RWPE2 (cell line): ENCODE data around the gene CA10.

Source experiments
- ATAC-seq: fragments of 200-7000 bp; cut with Tn5 transposase; 3 replicates; pipeline ENCODE4 v1.9.1; 2021; ENCODE audit warnings: low read depth
- DNase-seq: peaks from one replicate; pipeline ENCODE4 v3.0.0-alpha.2; 2020; ENCODE audit warnings: low spot score
- H3K27ac ChIP-seq: fragments of 450-650 bp; 2 replicates; pipeline ENCODE4 v1.5.1; 2017; ENCODE audit warnings: mild to moderate bottlenecking; ENCODE audit not compliant: poor library complexity, severe bottlenecking
- H3K27me3 ChIP-seq: fragments of 250-450 bp; sonication (Bioruptor Pico); 2 replicates; pipeline ENCODE4 v1.5.1; 2021; ENCODE audit warnings: mild to moderate bottlenecking, moderate library complexity; ENCODE audit not compliant: insufficient read depth, poor library complexity, severe bottlenecking
- H3K36me3 ChIP-seq: fragments of 250-450 bp; sonication (Bioruptor Pico); 2 replicates; pipeline ENCODE4 v1.5.1; 2020; ENCODE audit warnings: low read depth, mild to moderate bottlenecking, moderate library complexity
- H3K4me1 ChIP-seq: fragments of 250-450 bp; sonication (Bioruptor Pico); 2 replicates; pipeline ENCODE4 v1.5.1; 2021; ENCODE audit warnings: mild to moderate bottlenecking, moderate library complexity; ENCODE audit not compliant: insufficient read depth, poor library complexity, severe bottlenecking
- H3K4me3 ChIP-seq: fragments of 250-450 bp; sonication (Bioruptor Pico); 2 replicates; pipeline ENCODE4 v1.5.1; 2021; ENCODE audit warnings: mild to moderate bottlenecking, moderate library complexity; ENCODE audit not compliant: severe bottlenecking
- H3K9me3 ChIP-seq: fragments of 250-450 bp; sonication (Bioruptor Pico); 2 replicates; pipeline ENCODE4 v1.5.1; 2021; ENCODE audit warnings: mild to moderate bottlenecking, moderate library complexity; ENCODE audit not compliant: severe bottlenecking
- TF ChIP-seq, protein P1 (sequence below): fragments of 450-650 bp; IDR thresholded peaks from one replicate; pipeline ENCODE4 v1.5.1; 2017; ENCODE audit warnings: mild to moderate bottlenecking, moderate library complexity; ENCODE audit not compliant: poor library complexity, severe bottlenecking

CA10 gene

GRCh38 chr17:51733166-51733565 lies 425.3 kb downstream of the CA10 start:
- Histone ChIP-seq H3K4me1 (no peaks in the 10 kb centered on the region), H3K36me3 (no peaks in the 10 kb centered on the region), H3K4me3 (no peak overlapping the region), H3K27ac (no peak overlapping the region), H3K27me3 (no peaks in the 10 kb centered on the region), H3K9me3 (no peaks in the 10 kb centered on the region)
- ATAC-seq (no peak), DNase-seq (no peak)
- TF ChIP-seq, protein P1, sequence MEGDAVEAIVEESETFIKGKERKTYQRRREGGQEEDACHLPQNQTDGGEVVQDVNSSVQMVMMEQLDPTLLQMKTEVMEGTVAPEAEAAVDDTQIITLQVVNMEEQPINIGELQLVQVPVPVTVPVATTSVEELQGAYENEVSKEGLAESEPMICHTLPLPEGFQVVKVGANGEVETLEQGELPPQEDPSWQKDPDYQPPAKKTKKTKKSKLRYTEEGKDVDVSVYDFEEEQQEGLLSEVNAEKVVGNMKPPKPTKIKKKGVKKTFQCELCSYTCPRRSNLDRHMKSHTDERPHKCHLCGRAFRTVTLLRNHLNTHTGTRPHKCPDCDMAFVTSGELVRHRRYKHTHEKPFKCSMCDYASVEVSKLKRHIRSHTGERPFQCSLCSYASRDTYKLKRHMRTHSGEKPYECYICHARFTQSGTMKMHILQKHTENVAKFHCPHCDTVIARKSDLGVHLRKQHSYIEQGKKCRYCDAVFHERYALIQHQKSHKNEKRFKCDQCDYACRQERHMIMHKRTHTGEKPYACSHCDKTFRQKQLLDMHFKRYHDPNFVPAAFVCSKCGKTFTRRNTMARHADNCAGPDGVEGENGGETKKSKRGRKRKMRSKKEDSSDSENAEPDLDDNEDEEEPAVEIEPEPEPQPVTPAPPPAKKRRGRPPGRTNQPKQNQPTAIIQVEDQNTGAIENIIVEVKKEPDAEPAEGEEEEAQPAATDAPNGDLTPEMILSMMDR: no peak

DNA sequence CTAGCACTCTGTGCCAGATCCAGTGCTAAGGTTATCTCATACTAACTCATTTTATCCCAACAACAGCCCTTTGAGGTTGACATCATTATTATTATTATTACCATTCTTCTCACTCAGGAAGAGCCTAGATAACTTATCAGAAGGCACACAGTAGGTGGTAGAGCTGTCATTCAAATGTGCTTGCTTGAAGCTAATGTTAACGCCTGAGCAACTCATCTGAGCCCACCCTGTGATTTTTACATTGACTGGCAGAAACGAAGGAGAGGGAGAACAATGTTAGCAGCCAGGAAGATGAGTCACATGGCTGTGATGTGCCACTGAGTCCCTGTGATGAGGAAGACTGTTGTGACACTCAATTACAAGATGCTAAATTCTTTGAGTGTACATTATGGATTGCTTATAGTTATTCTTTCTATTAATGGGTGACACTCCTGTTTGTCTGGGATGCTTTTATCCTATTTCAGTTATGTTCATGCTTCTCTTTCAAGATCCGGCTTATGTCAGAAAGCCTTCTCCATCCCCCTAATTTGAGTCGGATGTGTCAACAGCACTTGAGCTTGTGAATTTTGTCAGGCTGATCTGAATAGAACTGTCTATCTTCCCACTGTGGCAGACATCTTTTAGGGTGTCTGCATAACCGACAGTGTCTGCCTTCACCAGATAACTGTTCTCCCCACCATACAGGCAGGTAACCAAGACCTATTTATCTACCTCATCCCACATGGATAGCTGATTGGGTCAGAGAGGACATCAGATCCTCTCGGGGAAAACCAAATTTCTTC lies 426.4 kb downstream of the CA10 start:
- ATAC-seq: no peak
- TF ChIP-seq, protein P1: no peak
- no peak overlapping the region for H3K4me3 ChIP-seq
- no peaks in the 10 kb centered on the region for H3K9me3 ChIP-seq
- no peaks in the 10 kb centered on the region for H3K4me1 ChIP-seq
- H3K27ac ChIP-seq: no peak overlapping the region
- H3K36me3 ChIP-seq: no peaks in the 10 kb centered on the region
- DNase-seq: no peak
- H3K27me3 ChIP-seq: no peaks in the 10 kb centered on the region

DNA sequence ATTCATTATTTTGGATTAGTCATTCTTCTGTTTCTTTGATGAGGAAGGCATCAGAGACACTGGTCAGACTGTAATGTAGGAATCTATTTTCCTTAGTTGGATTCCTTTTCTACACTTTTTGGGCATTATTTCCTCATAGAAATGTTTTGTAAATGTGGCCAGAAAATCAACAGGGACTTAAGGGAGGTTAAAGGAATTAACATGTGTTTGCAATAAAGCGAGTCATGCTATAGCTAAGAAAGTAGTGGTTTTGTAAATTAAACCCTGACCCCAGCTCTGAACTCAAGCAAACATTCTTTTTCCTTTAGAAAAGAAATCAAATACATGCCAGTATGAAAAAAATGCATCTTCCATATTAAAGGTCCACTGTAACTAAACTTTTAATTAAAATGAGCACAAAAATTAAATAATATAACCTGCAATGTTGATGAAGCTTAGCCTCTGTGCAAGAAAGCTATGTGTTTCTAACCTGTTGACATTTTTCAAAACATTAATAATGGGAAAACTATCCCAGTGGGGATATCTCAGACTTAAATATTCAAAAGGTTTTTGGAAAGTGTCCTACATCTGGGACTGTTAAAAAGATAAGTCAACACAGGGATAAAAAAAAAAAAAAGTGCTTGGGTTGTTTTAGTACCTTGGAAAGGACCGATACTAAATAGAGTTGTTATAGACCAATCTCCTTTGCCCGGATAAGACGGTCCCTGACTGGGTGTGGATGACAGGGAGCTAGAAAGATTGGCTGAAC lies 428.0 kb downstream of the CA10 start:
- Histone ChIP-seq H3K9me3 (no peaks in the 10 kb centered on the region), H3K36me3 (no peaks in the 10 kb centered on the region), H3K4me3 (no peak overlapping the region), H3K27me3 (no peaks in the 10 kb centered on the region), H3K27ac (no peak overlapping the region), H3K4me1 (no peaks in the 10 kb centered on the region)
- ATAC-seq: no peak
- DNase-seq: no peak
- TF ChIP-seq, protein P1: no peak

GRCh38 chr17:51725185-51725584 lies 433.3 kb downstream of the CA10 start:
- TF ChIP-seq, protein P1: no peak
- Histone ChIP-seq H3K4me3 (no peak overlapping the region), H3K36me3 (no peaks in the 10 kb centered on the region), H3K4me1 (no peaks in the 10 kb centered on the region), H3K27ac (no peak overlapping the region), H3K9me3 (no peaks in the 10 kb centered on the region), H3K27me3 (no peaks in the 10 kb centered on the region)
- ATAC-seq (no peak), DNase-seq (no peak)
